Measurements from ENCODE around the gene CIPC.

DNA sequence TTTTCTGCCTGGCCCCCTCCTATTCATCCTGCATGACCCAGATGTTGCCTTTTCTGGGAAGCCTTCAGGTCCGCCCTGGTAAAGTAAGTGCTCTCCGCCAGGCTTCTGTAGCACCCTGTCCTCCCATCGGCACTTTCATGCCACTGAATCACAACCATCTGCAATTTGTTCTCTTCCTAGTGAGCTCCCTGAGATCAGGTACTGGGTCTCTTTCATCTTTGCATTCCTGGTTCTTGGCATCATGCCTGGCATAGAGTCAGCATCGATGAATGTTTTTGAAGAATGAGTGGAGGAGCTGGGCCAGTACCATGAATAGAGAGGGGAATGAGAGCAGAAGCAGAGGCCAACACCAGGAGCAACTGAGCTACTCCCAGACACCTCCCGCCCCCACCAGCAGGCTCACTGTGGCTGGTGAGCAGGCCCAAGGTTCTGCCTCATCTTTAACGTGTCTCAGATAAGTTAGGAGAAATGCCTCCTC, 30.4 kb downstream of the CIPC start:
- TF ChIP-seq, protein P1, sequence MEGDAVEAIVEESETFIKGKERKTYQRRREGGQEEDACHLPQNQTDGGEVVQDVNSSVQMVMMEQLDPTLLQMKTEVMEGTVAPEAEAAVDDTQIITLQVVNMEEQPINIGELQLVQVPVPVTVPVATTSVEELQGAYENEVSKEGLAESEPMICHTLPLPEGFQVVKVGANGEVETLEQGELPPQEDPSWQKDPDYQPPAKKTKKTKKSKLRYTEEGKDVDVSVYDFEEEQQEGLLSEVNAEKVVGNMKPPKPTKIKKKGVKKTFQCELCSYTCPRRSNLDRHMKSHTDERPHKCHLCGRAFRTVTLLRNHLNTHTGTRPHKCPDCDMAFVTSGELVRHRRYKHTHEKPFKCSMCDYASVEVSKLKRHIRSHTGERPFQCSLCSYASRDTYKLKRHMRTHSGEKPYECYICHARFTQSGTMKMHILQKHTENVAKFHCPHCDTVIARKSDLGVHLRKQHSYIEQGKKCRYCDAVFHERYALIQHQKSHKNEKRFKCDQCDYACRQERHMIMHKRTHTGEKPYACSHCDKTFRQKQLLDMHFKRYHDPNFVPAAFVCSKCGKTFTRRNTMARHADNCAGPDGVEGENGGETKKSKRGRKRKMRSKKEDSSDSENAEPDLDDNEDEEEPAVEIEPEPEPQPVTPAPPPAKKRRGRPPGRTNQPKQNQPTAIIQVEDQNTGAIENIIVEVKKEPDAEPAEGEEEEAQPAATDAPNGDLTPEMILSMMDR (conservative IDR thresholded peaks at IDR 0.05; ENCODE audit: low read length), result no peak
- TF ChIP-seq EZH2phosphoT487 (IDR thresholded peaks at IDR 0.05; ENCODE audit: borderline replicate concordance, low read depth, low read length), result no peak
